Stimulated activated CD8-positive, alpha-beta memory T cell treated with anti-CD3 and anti-CD28 coated beads, Interleukin-4, amount 100 ng/mL, for 24 hours (primary cell): ENCODE data around the gene CYB5RL.

Experiments
- DNase-seq: peaks from one replicate; pipeline ENCODE4 v3.0.0-alpha.2; 2020; ENCODE audit warnings: low read depth

Gene CYB5RL

DNA sequence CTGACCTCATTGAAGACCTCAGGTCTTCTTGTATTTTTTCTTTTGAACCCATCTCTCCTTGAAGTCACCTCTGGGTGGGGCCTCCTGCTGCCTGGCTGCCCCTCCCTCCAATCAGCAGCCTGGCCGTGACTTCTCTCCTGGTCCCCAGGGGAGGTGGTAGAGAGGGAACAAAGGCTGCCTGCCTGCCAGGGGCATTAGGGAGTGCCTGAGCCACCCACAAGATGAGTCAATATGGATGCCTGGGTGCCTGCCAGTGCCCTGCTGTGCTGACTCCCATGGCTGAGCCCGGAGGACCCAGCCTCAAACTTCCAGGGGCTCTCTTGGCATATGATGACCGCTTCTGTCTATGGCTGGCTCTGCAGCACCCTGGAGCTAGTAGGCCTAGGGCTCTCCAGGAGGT is 41.8 kb downstream of the CYB5RL start:
- DNase-seq: no peak

- DNase-seq: no peak
These were observed 42.4 kb downstream of the CYB5RL start for GRCh38 chr1:54157401-54157800.

- no peak for DNase-seq
These were observed 42.8 kb downstream of the CYB5RL start for GRCh38 chr1:54156986-54157385.

DNA sequence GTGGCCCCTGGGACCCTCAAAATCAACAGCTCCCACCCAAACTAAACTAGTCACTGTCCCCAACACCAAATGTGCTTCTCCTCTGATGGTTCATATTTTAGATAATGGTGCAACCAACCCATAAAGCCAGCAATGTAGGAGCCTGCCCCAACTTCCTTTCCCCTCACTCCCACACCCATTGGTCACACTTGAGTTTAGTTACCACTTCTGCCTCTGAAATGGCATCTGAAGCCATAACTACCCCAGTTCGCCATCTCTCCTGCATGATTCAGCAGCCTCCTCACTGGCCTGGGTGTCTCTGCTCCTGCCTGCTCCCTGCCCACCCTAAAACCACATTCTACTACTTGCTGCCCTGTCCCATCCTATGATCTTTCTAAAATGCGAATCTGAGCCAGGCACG is 43.6 kb downstream of the CYB5RL start:
- no peak for DNase-seq

DNA sequence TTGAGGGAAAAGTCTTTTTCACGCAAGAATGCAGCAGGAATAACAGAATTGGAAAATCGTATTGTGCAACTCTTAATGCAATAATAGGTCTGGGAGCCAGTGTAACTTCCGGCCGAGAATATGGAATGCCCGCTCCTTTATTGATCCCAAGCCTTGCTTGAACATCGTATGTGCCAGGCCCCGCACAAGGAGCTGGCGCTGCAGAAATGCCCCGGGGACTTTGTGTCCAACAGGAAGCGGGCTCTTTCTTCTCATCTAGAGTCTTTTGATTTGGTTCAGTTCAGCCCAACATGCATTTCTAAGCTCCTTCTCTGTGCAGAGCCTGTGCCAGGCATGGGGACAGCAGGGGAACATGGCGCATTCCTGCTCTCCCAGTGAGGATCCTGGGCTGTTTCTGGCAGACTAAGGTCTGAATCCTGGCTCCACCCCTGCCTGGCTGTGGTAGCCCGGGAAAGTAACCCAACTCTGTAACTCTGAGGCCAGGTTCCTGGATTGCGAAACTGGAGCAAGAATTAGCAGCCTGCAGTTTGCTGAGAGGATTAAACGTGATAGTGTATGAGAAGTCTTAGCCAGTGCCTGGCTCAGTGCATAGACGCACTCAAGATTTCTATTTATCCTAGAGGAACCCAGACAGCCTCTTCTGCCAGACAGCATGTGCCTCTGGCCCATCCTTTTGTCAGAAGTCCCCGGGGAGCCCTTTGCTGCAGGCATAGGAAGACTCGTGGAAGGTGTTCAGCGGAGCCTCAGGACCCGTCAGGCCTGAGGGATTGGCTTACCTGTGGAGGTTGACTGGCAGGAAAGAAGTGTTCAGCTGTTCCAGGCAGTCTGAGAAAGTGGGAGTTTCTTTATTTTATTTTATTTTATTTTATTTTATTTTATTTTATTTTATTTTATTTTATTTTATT is 46.0 kb downstream of the CYB5RL start:
- DNase-seq: no peak

- no peak for DNase-seq
These were observed 47.1 kb downstream of the CYB5RL start, which contains the start of gene CDCP2 for GRCh38 chr1:54152696-54153095. TSS of gene CDCP2 (minus strand) at chr1:54153000. CDS start at chr1:54152922, 78 bp downstream.

- no peak for DNase-seq
These were observed 48.8 kb downstream of the CYB5RL start for GRCh38 chr1:54151013-54151412.
